Motor neuron (in vitro differentiated cells): ENCODE data around the gene SERTAD2. TPM values are rescaled to one million over a fixed set of nuclear protein-coding genes. Genes with fewer than 3 reads are reported as not detected.
A peak's percentile ranks its signal among the peaks of the same experiment; 100 is the strongest.

Experiments
- ATAC-seq, 8 experiments: fragments of 200-7000 bp; cut with Tn5 transposase; replicated peaks in 6 of 8; 2 replicates each; pipeline ENCODE4 v1.8.0; 2021; ENCODE audit warnings: mild to moderate bottlenecking in 8 of 8, moderate library complexity in 8 of 8
- H3K27ac ChIP-seq, 2 donors: fragments of 250-450 bp; sonication (Bioruptor Pico); 2 replicates each; pipeline ENCODE4 v1.9.0; 2021; ENCODE audit warnings: antibody characterized with exemption in 2 of 2, mild to moderate bottlenecking in 2 of 2, moderate library complexity in 1 of 2
- H3K4me1 ChIP-seq, 2 donors: fragments of 250-450 bp; sonication (Bioruptor Pico); replicated peaks in 1 of 2; 2 replicates each; pipeline ENCODE4 v1.6.1; 2021; ENCODE audit warnings: antibody characterized with exemption in 2 of 2, mild to moderate bottlenecking in 2 of 2, moderate library complexity in 1 of 2
- H3K4me3 ChIP-seq, 5 donors: fragments of 250-450 bp; sonication (Bioruptor Pico); 2 replicates each; pipeline ENCODE4 v1.9.0; 2021; ENCODE audit warnings: antibody characterized with exemption in 5 of 5, mild to moderate bottlenecking in 5 of 5, moderate library complexity in 4 of 5
- WGBS, 10 experiments: fragments of 450-650 bp; shearing (Covaris generic); methylation state at CpG; one replicate each; pipeline ENCODE4 v1.0.0; 2022; 5-methylcytosine and 5-hydroxymethylcytosine counted together
- in situ Hi-C, 9 experiments: fragments of 400-800 bp; cut with MboI; loops; one replicate each; pipeline ENCODE4 v1.15.0; 2021; ENCODE audit warnings: low sequenced_read_pairs in 9 of 9, low pct_unique_long_range_greater_than_20kb in 2 of 9; ENCODE audit not compliant: unreplicated experiment in 9 of 9
- total RNA-seq, 8 experiments: library from RNA; unstranded; fragments of 300-600 nt; gene quantifications; 2 replicates each; pipeline versions ENCODE4 v1.2.3 to v1.2.4, GENCODE V29; 2022

The SERTAD2 gene
- total RNA-seq, 8 experiments from 2014 or later = 5.6 to 12.1 (median 6.8) TPM

DNA sequence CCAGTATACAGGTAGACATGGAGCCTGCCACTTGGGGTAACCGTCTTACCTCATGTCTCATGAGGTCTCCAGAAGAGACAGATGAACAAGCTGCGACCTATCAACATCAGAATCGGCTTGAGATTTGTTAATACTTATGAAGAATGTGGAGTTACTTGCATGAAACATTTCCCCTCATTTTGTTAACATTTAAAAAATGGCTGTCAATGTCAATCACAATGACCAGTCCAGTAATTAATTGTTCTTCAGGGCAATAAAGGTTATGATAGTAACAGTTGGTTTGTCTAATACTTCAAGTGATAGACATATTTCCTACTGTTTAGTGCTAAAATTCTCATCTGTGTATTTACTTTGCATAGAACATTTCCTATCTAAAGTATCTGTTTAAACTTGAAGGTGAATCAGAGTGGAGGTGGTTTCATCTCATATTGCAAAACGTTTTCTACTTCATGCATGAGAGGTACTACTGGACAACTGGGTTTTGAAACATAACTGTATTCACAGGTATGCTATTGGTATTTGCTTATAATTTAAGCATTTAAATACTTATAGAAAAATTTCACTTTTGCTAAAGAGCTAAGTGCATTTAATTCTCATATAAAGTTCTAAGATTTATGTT lies 15.1 kb downstream of the SERTAD2 start:
- Histone ChIP-seq H3K4me3 (no peak overlapping the region), H3K27ac (no peak overlapping the region), H3K4me1 (peaks cover 41 to 58% of the 10 kb centered on the region in 2 donors)
- 60 to 100% (median 92%) methylated on average over 1 to 4 of the region's 4 CpGs; no CpG with 5 or more reads in 1 of the 10 experiments for WGBS, 10 experiments
- in situ Hi-C loops = loop anchor here in 6 of 9 experiments (25.0 kb wide), 1 partner anchor 224 kb away; no protein-coding TSS in a partner anchor
- ATAC-seq = no peak

DNA sequence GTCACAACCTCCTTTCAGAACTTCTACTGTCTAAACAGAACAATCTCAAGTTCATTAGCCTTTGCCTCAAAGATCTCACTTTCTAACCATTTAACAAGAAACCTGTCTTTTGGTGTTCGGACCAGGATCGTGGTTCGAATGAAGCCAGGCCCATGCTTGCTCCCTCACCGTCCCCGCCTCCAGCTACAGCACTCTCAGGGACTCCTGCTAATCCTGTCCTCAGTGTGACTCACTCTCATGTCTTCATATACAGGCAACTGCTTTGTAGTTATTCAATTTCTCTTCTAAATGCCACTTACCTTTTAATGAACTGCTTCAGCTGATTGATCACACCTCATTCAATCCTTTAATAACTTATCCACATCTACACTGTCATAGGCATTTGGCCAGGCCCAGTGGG lies 15.8 kb downstream of the SERTAD2 start:
- peaks cover 35 to 51% of the 10 kb centered on the region in 2 donors for H3K4me1 ChIP-seq
- in situ Hi-C loops = loop anchor here in 6 of 9 experiments (25.0 kb wide), 1 partner anchor 224 kb away; no protein-coding TSS in a partner anchor
- peak in 1 of 8 experiments; percentile 42 for ATAC-seq
- no peak overlapping the region for H3K27ac ChIP-seq
- H3K4me3 ChIP-seq = no peak overlapping the region
- 70 to 100% (median 95%) methylated on average over 3 to 5 of the region's 5 CpGs; no CpG with 5 or more reads in 2 of the 10 experiments for WGBS, 10 experiments

DNA sequence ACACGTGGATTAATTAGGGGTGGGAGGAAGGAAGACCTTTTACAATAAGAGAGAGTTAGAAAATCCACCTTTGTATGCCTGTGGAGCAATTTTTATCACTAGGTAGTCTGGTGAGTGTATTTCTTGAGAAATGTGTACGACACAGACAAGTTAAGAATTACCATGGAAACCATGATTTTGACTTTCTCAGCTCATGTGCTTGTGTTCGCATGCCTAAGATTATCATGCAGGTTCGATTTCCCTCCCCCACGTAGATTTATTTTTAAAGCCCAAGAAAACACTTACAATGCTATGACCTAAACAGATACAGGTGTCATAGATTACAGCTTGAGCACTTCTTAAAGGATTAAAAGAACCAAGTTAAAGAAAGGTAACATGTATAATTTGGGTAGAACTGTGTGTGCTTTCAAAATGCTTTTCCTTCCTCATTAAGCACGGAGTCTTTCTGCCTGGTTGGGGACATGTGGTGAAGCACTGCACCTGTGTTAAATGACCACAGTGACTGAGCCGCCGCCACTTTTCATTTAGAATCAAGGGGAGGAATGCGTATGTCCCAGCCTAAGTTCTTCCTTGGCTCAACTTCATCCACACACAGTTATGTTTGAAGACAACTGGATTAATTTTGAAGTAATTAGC lies 16.6 kb downstream of the SERTAD2 start:
- ATAC-seq = no peak
- H3K27ac ChIP-seq = no peak overlapping the region
- peaks cover 32 to 45% of the 10 kb centered on the region in 2 donors for H3K4me1 ChIP-seq
- in situ Hi-C loops = loop anchor here in 6 of 9 experiments (25.0 kb wide), 1 partner anchor 225 kb away; no protein-coding TSS in a partner anchor
- no peak overlapping the region for H3K4me3 ChIP-seq
- 70 to 96% (median 87%) methylated on average over 2 to 8 of the region's 9 CpGs for WGBS, 10 experiments

DNA sequence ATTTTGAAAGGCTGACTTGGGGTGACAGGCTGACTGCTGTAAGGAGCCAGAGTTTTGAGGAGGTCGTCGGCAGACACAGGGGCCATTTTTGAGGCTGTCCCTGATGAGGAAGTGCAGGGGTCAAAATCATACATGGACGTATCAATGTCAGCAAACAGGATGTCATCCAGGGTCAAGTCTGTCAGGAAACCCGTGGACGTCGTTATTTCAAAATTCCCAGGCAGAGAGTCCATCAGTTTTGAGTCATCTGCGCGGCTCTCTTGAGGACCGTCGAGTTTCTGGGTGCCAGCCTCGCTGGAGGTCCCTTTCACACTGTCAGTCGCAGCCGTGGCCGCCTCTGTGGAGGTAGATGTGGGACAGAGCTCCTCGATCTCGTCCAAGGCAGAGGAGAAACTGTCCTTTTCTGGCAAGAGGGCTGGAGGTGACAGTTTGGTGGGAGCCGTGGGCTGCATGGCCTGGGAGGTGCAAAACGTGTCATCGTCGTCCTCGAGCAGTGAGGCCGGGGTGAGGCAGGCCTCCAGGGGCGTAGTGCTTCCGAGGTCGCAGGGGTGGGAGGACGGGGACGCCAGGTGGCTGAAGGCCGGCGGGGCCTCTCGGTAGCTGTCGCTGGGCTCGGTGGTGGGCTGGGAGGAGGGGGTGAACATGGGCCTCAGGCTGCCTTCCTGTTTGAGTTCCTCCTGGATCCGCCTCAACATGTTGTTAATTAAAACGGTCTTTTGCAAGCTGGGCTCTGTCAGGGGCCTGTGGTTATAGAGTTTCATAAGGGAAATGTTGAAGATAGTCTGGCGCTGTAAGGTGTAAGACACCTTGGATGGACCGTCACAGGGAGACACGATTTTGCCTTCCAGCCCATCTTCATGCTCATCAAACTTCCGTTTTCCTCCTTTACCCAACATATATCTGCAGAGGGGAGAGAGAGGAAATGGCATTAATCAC lies 17.5 kb downstream of the SERTAD2 start:
- Histone ChIP-seq H3K27ac (no peak overlapping the region), H3K4me1 (peaks cover 32 to 36% of the 10 kb centered on the region in 2 donors), H3K4me3 (no peak overlapping the region)
- no peak for ATAC-seq
- WGBS, 10 experiments = 40 to 100% (median 97%) methylated on average over 2 to 16 of the region's 38 CpGs; no CpG with 5 or more reads in 3 of the 10 experiments
- in situ Hi-C loops = loop anchor here in 6 of 9 experiments (25.0 kb wide), 1 partner anchor 226 kb away; no protein-coding TSS in a partner anchor

DNA sequence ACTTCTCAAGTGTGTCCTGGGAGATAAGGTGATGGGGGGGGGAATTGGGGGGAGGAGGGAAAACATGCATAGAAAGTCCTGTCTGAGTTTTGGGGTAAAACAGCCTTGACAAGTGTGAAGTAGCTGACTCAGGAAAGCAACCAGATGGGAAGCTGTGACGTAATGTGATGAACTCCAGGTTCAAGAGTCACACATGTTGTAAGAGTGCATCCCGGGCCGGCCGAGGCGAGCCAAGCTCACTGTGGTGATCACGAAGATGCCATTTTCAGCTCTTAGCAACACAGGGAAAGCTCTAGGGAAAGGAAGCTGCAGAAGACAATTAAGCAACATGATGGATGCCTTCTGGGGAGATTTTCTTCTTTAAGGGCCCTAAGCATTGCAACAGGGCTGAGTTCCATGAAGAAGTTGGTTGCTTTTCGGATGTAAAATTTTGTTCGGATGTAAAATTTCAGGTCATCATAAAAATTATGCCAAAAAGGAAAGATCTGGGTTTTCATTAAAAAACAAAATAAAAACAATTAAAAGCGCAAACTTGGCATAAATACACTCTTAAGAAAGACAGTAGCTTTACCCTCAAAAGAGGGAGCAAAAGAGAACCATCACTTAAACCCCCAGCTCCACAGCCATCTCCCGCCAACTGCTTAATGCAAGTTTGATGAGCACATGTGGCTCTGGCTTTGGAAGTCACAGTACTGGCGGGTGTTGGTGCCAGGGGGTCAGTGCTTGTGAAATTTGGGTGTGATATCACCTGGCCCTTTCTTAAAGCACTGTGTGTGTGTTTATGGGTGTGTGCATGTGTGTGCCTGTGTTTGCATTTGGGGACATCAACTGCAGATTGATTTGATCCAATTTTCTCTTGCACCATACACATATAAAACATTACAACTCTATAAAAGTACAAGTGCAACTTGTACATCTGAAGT lies 19.1 kb downstream of the SERTAD2 start:
- Histone ChIP-seq H3K4me1 (peaks cover 20 to 23% of the 10 kb centered on the region in 2 donors), H3K4me3 (no peak overlapping the region), H3K27ac (no peak overlapping the region)
- ATAC-seq = peak in 5 of 8 experiments; percentile 88 to 98 (median 95)
- in situ Hi-C loops = loop anchor here in 6 of 9 experiments (25.0 kb wide), 1 partner anchor 228 kb away; no protein-coding TSS in a partner anchor
- WGBS, 10 experiments = 28 to 89% (median 50%) methylated on average over 4 to 9 of the region's 11 CpGs; no CpG with 5 or more reads in 2 of the 10 experiments

DNA sequence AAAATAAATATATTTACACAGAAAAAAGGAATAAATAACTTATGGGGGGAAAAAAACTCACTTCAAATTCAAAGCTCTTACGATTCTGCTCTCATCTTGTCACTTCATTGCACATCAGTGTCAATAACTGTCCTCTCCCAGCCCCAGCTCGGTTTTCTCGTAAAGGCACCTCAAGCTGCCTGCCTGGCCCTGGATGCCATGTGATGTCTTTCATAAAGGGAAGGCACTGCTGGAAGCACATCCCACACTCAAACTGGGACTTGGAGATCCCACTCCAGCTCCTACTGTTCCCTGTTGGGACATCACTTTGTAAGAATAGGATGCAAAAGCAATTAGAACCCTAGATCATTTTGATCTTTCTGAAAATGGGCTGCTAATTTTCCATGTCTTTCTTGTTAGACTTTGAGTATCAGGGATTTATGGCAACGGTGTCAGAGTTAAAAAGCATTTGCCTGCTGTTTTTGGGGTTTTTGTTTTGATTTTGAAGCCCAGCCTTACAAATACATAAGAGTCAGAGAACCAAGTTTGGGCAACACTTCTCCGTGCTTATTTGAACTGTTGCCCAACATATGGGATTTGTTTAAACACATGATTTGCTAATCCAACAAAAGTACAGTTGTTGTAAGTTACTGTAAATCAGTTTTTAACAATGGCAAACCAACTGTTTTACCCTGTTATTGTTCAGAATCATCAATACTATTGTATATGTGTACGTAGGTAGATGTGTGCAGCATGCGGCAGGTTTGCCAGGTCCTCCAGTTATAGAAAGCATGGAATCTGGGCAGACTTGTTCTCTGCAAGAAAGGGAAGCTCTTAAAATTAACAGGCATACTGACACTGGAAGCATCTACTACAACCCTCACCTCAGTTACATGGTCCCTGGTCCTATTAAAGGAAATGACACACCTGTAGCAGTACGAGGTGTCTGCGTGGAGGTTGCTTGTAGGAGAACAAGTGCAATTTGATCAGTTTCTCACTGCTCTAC lies 20.6 kb downstream of the SERTAD2 start:
- peak in 2 of 8 experiments; percentile 25 to 29 for ATAC-seq
- H3K4me3 ChIP-seq = no peak overlapping the region
- no peak overlapping the region for H3K27ac ChIP-seq
- WGBS, 10 experiments = 17 to 100% (median 80%) methylated on average over 1 to 9 of the region's 9 CpGs; no CpG with 5 or more reads in 1 of the 10 experiments
- in situ Hi-C loops = loop anchor here in 6 of 9 experiments (25.0 kb wide), 1 partner anchor 229 kb away; no protein-coding TSS in a partner anchor
- H3K4me1 ChIP-seq = peaks cover 19 to 21% of the 10 kb centered on the region in 2 donors

DNA sequence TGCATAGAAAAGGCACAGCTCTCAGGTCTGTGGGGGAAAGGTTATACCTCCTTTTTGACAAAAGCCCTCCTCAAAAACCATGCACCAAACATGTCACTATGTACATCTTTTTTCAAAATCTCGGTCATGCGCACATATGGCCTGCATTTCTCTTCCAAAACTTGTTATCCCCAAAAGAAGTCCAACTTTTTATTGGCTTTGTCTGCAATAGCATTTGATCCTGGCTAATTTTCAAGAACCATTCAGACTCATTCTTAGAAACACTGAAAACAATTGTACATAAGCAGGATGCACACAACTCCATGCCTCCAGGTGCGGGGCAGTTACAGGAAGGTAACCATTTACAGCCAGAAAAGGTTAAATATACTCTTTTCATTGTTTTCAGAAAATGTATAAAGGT lies 21.9 kb downstream of the SERTAD2 start:
- ATAC-seq = no peak
- H3K4me3 ChIP-seq = no peak overlapping the region
- in situ Hi-C loops = loop anchor here in 6 of 9 experiments (25.0 kb wide), 1 partner anchor 231 kb away; no protein-coding TSS in a partner anchor

DNA sequence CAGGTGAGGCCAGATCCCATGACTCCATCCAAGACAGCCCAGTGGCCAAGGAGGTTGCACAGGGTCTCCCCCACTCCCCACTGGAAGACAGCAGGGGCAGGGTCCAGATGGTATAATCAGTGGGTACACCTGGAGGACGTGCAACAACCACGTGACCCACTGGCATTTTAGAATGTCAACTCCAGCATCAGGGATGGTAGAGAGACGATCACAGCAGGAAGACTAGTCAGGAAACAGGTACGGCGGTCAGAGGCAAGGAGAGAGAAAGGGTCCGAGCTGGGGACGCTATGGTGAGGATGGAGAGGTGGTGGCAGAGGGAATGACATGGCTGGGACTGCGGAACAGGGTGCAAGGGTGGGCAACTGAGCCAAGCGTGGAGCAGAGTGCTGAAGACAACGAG lies 23.0 kb downstream of the SERTAD2 start:
- H3K27ac ChIP-seq = no peak overlapping the region
- H3K4me1 ChIP-seq = peaks cover 23 to 35% of the 10 kb centered on the region in 2 donors
- ATAC-seq = no peak
- no peak overlapping the region for H3K4me3 ChIP-seq
- in situ Hi-C loops = loop anchor here in 6 of 9 experiments (25.0 kb wide), 1 partner anchor 232 kb away; no protein-coding TSS in a partner anchor
- WGBS, 10 experiments = 80 to 100% (median 88%) methylated on average over 1 to 6 of the region's 10 CpGs; no CpG with 5 or more reads in 2 of the 10 experiments

More for the DNA sequence above, 21.9 kb downstream of the SERTAD2 start:
- H3K27ac ChIP-seq = no peak overlapping the region
- H3K4me1 ChIP-seq = peaks cover 22 to 30% of the 10 kb centered on the region in 2 donors
- WGBS, 10 experiments = 80 to 100% (median 97%) methylated on average over 1 to 3 of the region's 3 CpGs; no CpG with 5 or more reads in 1 of the 10 experiments

DNA sequence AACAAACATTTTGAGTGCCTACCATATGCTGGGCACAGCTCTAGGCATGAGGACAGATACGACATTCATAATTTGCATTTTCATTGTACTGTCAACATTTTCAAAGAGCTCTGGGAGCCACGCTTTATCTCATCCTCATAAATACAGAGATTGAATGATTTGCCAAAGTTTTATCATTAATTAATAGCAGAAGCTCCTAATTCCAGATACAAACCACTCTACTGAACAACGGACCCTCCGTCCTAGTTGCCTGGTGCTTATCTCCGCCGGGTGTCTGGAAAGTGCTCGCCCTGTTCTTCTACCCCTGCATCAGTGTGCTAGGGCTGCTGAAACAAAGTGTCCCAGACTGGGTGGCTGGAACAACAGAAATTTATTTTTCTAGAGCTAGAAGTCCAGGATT lies 23.8 kb downstream of the SERTAD2 start:
- peaks cover 20 to 33% of the 10 kb centered on the region in 2 donors for H3K4me1 ChIP-seq
- no peak overlapping the region for H3K27ac ChIP-seq
- no peak for ATAC-seq
- in situ Hi-C loops = loop anchor here in 6 of 9 experiments (25.0 kb wide), 1 partner anchor 232 kb away; no protein-coding TSS in a partner anchor
- 72 to 100% (median 91%) methylated on average over 1 to 7 of the region's 7 CpGs; no CpG with 5 or more reads in 2 of the 10 experiments for WGBS, 10 experiments
- H3K4me3 ChIP-seq = no peak overlapping the region

DNA sequence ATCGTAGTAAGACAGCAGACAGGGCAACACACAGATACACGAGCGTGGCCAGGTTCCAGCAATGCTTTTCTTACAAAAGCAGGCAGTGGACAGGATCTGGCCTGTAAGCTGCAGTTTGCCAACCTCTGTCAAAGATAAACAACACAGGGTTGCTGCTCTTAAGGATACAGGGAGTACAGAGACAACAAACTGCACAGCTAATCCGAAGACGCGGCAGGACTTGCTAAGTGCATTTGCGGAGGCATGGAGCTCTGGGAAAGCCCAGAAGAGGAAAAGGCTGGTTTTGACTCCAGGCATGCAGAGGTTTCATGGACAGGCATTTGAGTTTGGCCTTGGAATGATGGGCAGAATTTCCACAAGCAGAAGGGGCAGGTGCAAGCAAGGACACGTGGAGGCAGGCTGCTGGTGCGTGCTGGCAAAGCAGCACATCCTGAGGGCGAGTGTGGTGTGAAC lies 24.4 kb downstream of the SERTAD2 start:
- no peak overlapping the region for H3K27ac ChIP-seq
- ATAC-seq = peak in 1 of 8 experiments; percentile 4
- in situ Hi-C loops = loop anchor here in 6 of 9 experiments (25.0 kb wide), 1 partner anchor 233 kb away; no protein-coding TSS in a partner anchor
- 80 to 97% (median 89%) methylated on average over 1 to 10 of the region's 10 CpGs; no CpG with 5 or more reads in 1 of the 10 experiments for WGBS, 10 experiments
- H3K4me3 ChIP-seq = no peak overlapping the region
- peaks cover 16 to 28% of the 10 kb centered on the region in 2 donors for H3K4me1 ChIP-seq
